HepG2 (cell line): Measurements from ENCODE around the gene FAM3B. TPM values are rescaled to one million over a fixed set of nuclear protein-coding genes. Genes with fewer than 3 reads are reported as not detected.

Source experiments
- ETV5 ChIP-seq: IDR thresholded peaks from 2 replicates; pipeline ENCODE4 v1.6.1; 2018; ENCODE audit warnings: missing biosample characterization, missing genetic modification reagents, inconsistent platforms, borderline replicate concordance
- ETV6 ChIP-seq: sonication (generic); formaldehyde crosslinking; conservative IDR thresholded peaks from 2 replicates; pipeline ENCODE4 v1.4.0; 2020; ENCODE audit warnings: missing genetic modification reagents
- MATR3 ChIP-seq: sonication (generic); formaldehyde crosslinking; IDR thresholded peaks from 2 replicates; pipeline ENCODE4 v1.4.0; 2020; ENCODE audit warnings: missing genetic modification reagents
- MED8 ChIP-seq: sonication (generic); formaldehyde crosslinking; IDR thresholded peaks from 2 replicates; pipeline ENCODE4 v1.8.1; 2023; ENCODE audit warnings: mild to moderate bottlenecking, missing genetic modification reagents; ENCODE audit not compliant: insufficient replicate concordance
- RNF2 ChIP-seq: fragments of 450-650 bp; conservative IDR thresholded peaks from 2 replicates; pipeline ENCODE4 v1.6.1; 2016; ENCODE audit warnings: low read depth
- ZNF225 ChIP-seq: sonication (generic); formaldehyde crosslinking; IDR thresholded peaks from 2 replicates; pipeline ENCODE4 v1.4.0; 2020; ENCODE audit warnings: mild to moderate bottlenecking, missing genetic modification reagents
- ZNF563 ChIP-seq: sonication (generic); formaldehyde crosslinking; IDR thresholded peaks from 2 replicates; pipeline ENCODE4 v1.8.0; 2022; ENCODE audit warnings: mild to moderate bottlenecking, moderate library complexity, missing genetic modification reagents
- polyA plus RNA-seq, 8 experiments: library from polyadenylated mRNA; depleted of rRNA in 3 of 8; stranded (reverse) in 7 of 8; unstranded in 1 of 8; fragments of >200 nt; fragmentation: Illumina TruSeq in 4 of 8; extraction: Trizol in 4 of 8; gene quantifications; 2 replicates each; pipeline versions ENCODE4 v1.2.1 to v1.2.3, GENCODE V29; 2011 to 2016; ENCODE audit warnings: low read depth in 4 of 8, missing spikeins in 1 of 8, mixed read lengths in 1 of 8; ENCODE audit not compliant: insufficient read depth in 1 of 8
- total RNA-seq, 5 experiments: library from RNA; depleted of rRNA; stranded (reverse); fragments of >200 nt; fragmentation: Illumina TruSeq; extraction: Trizol; gene quantifications; 2 replicates each; pipeline ENCODE4 v1.2.3, GENCODE V29; 2016; ENCODE audit warnings: low read depth in 1 of 5
- TF ChIP-seq, protein P1 (sequence below): sonication (generic); formaldehyde crosslinking; IDR thresholded peaks from 2 replicates; pipeline ENCODE4 v1.4.0; 2020; ENCODE audit warnings: missing genetic modification reagents, borderline replicate concordance
- TF ChIP-seq, protein P2 (sequence below): sonication (generic); formaldehyde crosslinking; conservative IDR thresholded peaks from 2 replicates; pipeline ENCODE4 v1.5.0; 2020; ENCODE audit warnings: missing genetic modification reagents
- TF ChIP-seq, protein P3 (sequence below): sonication (generic); formaldehyde crosslinking; IDR thresholded peaks from 2 replicates; pipeline ENCODE4 v1.4.0; 2020; ENCODE audit warnings: missing genetic modification reagents, borderline replicate concordance
- TF ChIP-seq, protein P4 (sequence below): IDR thresholded peaks from 2 replicates; pipeline ENCODE4 v1.6.1; 2018; ENCODE audit warnings: missing genetic modification reagents, mild to moderate bottlenecking, missing compliant biosample characterization
- TF ChIP-seq, protein P5 (sequence below): sonication (generic); formaldehyde crosslinking; IDR thresholded peaks from 2 replicates; pipeline ENCODE4 v1.5.1; 2020; ENCODE audit warnings: mild to moderate bottlenecking, missing genetic modification reagents, moderate library complexity
- TF ChIP-seq, protein P6 (sequence below): IDR thresholded peaks from 2 replicates; pipeline ENCODE4 v1.6.1; 2016; ENCODE audit warnings: missing compliant biosample characterization, missing genetic modification reagents, borderline replicate concordance
- TF ChIP-seq, protein P7 (sequence below): sonication (generic); formaldehyde crosslinking; IDR thresholded peaks from 2 replicates; pipeline ENCODE4 v1.4.0; 2020; ENCODE audit warnings: missing genetic modification reagents

FAM3B gene
- total and polyA plus RNA-seq, 2 of the 13 experiments (the other 11 are each of a cell fraction or from before 2014, with no cell fraction given): 46.5 to 62.0 TPM

DNA sequence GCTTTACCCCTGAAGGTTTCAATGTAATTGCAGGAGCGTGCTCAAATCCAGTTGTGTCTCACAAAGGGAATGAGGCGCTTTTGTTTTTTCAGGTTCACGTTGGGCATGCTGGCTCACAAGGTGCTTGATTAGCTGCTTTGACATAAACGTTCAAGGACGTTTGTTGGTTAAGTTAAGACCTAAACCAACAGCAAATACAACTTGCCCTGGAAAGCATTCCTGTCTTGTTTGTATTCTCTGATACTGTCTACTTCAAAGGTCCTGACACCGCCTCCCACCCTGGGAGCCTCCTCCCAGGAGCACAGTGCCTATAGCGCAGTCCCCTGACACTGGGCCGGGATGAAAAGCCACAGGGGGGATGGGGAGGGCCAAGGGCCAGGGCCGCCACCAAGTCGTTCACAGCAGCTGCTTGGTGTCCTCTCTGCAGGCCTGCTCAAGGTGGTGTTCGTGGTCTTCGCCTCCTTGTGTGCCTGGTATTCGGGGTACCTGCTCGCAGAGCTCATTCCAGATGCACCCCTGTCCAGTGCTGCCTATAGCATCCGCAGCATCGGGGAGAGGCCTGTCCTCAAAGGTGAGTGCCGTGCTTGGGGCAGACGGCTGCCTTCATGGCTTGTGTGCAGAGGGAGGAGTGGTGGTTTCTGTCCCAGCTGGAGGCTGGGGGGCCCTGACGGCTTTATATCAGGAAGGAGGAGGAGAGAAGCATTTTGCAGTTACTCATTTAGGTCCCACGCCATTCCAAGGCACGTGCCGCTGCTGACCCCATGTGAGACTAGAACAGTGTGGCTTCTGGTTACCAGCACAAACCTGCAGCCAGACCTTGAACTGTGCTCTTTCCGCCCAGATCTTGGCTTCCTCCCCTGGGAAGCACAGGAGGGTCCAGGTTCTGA is 6.1 kb downstream of the FAM3B start (continued):
- TF ChIP-seq, protein P1, sequence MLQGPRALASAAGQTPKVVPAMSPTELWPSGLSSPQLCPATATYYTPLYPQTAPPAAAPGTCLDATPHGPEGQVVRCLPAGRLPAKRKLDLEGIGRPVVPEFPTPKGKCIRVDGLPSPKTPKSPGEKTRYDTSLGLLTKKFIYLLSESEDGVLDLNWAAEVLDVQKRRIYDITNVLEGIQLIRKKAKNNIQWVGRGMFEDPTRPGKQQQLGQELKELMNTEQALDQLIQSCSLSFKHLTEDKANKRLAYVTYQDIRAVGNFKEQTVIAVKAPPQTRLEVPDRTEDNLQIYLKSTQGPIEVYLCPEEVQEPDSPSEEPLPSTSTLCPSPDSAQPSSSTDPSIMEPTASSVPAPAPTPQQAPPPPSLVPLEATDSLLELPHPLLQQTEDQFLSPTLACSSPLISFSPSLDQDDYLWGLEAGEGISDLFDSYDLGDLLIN: no peak
- TF ChIP-seq RNF2 (no peak), ZNF225 (peak; percentile 90), ZNF563 (CRISPR knock-in tag) (peak; percentile 70), ETV6 (CRISPR knock-in tag) (no peak), MATR3 (CRISPR knock-in tag) (no peak), MED8 (CRISPR knock-in tag) (peak; percentile 85), ETV5 (CRISPR knock-in tag) (peak; percentile 38; the same call in 1 of the 2 replicates)
- TF ChIP-seq, protein P2, sequence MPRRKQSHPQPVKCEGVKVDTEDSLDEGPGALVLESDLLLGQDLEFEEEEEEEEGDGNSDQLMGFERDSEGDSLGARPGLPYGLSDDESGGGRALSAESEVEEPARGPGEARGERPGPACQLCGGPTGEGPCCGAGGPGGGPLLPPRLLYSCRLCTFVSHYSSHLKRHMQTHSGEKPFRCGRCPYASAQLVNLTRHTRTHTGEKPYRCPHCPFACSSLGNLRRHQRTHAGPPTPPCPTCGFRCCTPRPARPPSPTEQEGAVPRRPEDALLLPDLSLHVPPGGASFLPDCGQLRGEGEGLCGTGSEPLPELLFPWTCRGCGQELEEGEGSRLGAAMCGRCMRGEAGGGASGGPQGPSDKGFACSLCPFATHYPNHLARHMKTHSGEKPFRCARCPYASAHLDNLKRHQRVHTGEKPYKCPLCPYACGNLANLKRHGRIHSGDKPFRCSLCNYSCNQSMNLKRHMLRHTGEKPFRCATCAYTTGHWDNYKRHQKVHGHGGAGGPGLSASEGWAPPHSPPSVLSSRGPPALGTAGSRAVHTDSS (CRISPR knock-in tag): no peak
- TF ChIP-seq, protein P3, sequence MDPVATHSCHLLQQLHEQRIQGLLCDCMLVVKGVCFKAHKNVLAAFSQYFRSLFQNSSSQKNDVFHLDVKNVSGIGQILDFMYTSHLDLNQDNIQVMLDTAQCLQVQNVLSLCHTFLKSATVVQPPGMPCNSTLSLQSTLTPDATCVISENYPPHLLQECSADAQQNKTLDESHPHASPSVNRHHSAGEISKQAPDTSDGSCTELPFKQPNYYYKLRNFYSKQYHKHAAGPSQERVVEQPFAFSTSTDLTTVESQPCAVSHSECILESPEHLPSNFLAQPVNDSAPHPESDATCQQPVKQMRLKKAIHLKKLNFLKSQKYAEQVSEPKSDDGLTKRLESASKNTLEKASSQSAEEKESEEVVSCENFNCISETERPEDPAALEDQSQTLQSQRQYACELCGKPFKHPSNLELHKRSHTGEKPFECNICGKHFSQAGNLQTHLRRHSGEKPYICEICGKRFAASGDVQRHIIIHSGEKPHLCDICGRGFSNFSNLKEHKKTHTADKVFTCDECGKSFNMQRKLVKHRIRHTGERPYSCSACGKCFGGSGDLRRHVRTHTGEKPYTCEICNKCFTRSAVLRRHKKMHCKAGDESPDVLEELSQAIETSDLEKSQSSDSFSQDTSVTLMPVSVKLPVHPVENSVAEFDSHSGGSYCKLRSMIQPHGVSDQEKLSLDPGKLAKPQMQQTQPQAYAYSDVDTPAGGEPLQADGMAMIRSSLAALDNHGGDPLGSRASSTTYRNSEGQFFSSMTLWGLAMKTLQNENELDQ (CRISPR knock-in tag): no peak
- TF ChIP-seq, protein P4, sequence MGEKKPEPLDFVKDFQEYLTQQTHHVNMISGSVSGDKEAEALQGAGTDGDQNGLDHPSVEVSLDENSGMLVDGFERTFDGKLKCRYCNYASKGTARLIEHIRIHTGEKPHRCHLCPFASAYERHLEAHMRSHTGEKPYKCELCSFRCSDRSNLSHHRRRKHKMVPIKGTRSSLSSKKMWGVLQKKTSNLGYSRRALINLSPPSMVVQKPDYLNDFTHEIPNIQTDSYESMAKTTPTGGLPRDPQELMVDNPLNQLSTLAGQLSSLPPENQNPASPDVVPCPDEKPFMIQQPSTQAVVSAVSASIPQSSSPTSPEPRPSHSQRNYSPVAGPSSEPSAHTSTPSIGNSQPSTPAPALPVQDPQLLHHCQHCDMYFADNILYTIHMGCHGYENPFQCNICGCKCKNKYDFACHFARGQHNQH (CRISPR knock-in tag): peak; percentile 43; the same call in 1 of the 2 replicates
- TF ChIP-seq, protein P5, sequence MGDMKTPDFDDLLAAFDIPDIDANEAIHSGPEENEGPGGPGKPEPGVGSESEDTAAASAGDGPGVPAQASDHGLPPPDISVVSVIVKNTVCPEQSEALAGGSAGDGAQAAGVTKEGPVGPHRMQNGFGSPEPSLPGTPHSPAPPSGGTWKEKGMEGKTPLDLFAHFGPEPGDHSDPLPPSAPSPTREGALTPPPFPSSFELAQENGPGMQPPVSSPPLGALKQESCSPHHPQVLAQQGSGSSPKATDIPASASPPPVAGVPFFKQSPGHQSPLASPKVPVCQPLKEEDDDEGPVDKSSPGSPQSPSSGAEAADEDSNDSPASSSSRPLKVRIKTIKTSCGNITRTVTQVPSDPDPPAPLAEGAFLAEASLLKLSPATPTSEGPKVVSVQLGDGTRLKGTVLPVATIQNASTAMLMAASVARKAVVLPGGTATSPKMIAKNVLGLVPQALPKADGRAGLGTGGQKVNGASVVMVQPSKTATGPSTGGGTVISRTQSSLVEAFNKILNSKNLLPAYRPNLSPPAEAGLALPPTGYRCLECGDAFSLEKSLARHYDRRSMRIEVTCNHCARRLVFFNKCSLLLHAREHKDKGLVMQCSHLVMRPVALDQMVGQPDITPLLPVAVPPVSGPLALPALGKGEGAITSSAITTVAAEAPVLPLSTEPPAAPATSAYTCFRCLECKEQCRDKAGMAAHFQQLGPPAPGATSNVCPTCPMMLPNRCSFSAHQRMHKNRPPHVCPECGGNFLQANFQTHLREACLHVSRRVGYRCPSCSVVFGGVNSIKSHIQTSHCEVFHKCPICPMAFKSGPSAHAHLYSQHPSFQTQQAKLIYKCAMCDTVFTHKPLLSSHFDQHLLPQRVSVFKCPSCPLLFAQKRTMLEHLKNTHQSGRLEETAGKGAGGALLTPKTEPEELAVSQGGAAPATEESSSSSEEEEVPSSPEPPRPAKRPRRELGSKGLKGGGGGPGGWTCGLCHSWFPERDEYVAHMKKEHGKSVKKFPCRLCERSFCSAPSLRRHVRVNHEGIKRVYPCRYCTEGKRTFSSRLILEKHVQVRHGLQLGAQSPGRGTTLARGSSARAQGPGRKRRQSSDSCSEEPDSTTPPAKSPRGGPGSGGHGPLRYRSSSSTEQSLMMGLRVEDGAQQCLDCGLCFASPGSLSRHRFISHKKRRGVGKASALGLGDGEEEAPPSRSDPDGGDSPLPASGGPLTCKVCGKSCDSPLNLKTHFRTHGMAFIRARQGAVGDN (CRISPR knock-in tag): peak; percentile 98
- TF ChIP-seq, protein P6, sequence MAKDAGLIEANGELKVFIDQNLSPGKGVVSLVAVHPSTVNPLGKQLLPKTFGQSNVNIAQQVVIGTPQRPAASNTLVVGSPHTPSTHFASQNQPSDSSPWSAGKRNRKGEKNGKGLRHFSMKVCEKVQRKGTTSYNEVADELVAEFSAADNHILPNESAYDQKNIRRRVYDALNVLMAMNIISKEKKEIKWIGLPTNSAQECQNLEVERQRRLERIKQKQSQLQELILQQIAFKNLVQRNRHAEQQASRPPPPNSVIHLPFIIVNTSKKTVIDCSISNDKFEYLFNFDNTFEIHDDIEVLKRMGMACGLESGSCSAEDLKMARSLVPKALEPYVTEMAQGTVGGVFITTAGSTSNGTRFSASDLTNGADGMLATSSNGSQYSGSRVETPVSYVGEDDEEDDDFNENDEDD (CRISPR knock-in tag): peak; percentile 63; the same call in 1 of the 2 replicates
- TF ChIP-seq, protein P7, sequence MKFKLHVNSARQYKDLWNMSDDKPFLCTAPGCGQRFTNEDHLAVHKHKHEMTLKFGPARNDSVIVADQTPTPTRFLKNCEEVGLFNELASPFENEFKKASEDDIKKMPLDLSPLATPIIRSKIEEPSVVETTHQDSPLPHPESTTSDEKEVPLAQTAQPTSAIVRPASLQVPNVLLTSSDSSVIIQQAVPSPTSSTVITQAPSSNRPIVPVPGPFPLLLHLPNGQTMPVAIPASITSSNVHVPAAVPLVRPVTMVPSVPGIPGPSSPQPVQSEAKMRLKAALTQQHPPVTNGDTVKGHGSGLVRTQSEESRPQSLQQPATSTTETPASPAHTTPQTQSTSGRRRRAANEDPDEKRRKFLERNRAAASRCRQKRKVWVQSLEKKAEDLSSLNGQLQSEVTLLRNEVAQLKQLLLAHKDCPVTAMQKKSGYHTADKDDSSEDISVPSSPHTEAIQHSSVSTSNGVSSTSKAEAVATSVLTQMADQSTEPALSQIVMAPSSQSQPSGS (CRISPR knock-in tag): peak; percentile 79
